Activated CD4-positive, alpha-beta T cell treated with anti-CD3 and anti-CD28 coated beads, Interleukin-2, Interleukin-6, amounts not matched to agents 100 ng/mL and 50 ng/mL, durations not matched to agents 16 hours and 8 hours (primary cell): Measurements from ENCODE around the gene RALGAPA1.

Experiments
- DNase-seq: peaks from one replicate; pipeline ENCODE4 v3.0.0-alpha.2; 2020

The RALGAPA1 gene

GRCh38 chr14:35533357-35534207, 275.5 kb downstream of the RALGAPA1 start, which contains the start of gene INSM2:
INSM2 (plus strand) TSS chr14:35534164; CDS start chr14:35534253, 89 bp downstream.
- DNase-seq = peak; percentile 85

- DNase-seq = peak; percentile 31
Observed at GRCh38 chr14:35532783-35533356, 276.2 kb downstream of the RALGAPA1 start.

- no peak for DNase-seq
Observed at GRCh38 chr14:35531960-35532747, 276.9 kb downstream of the RALGAPA1 start.

GRCh38 chr14:35526962-35527361, 282.1 kb downstream of the RALGAPA1 start:
- DNase-seq = no peak

- no peak for DNase-seq
Observed at GRCh38 chr14:35525695-35526094, 283.4 kb downstream of the RALGAPA1 start.

GRCh38 chr14:35519986-35520385, 289.1 kb downstream of the RALGAPA1 start:
- no peak for DNase-seq

- DNase-seq = no peak
Observed at GRCh38 chr14:35515916-35516315, 293.2 kb downstream of the RALGAPA1 start.

GRCh38 chr14:35512765-35513164, 296.3 kb downstream of the RALGAPA1 start:
- DNase-seq = no peak

GRCh38 chr14:35509846-35510245, 299.2 kb downstream of the RALGAPA1 start:
- no peak for DNase-seq

- DNase-seq = no peak
Observed at GRCh38 chr14:35506927-35507326, 302.2 kb downstream of the RALGAPA1 start.

GRCh38 chr14:35506461-35506860, 302.6 kb downstream of the RALGAPA1 start:
- no peak for DNase-seq

- DNase-seq = no peak
Observed at GRCh38 chr14:35504260-35504659, 304.8 kb downstream of the RALGAPA1 start.

GRCh38 chr14:35503646-35504045, 305.4 kb downstream of the RALGAPA1 start:
- DNase-seq = no peak

- DNase-seq = no peak
Observed at GRCh38 chr14:35499180-35499579, 309.9 kb downstream of the RALGAPA1 start.

GRCh38 chr14:35495278-35495677, 313.8 kb downstream of the RALGAPA1 start:
- DNase-seq = no peak

GRCh38 chr14:35492569-35493014, 316.5 kb downstream of the RALGAPA1 start:
- DNase-seq = no peak
